Liver (tissue), 3 donors: ENCODE measurements around the gene ADGRV1.

Source experiments
- GABPA ChIP-seq, 2 donors: IDR thresholded peaks in 1 of 2; conservative IDR thresholded peaks in 1 of 2; 2 replicates each; pipeline ENCODE4 v1.6.1; 2016; ENCODE audit warnings: antibody characterized with exemption in 2 of 2, mild to moderate bottlenecking in 1 of 2, moderate library complexity in 1 of 2
- HNF4A ChIP-seq, 2 donors: conservative IDR thresholded peaks; 2 replicates each; pipeline ENCODE4 v1.6.1; 2016; ENCODE audit warnings: antibody characterized with exemption in 2 of 2, mild to moderate bottlenecking in 2 of 2
- RAD21 ChIP-seq, 2 donors: IDR thresholded peaks; 2 replicates each; pipeline ENCODE4 v1.6.1; 2016; ENCODE audit warnings: antibody characterized with exemption in 2 of 2, mild to moderate bottlenecking in 2 of 2
- TF ChIP-seq, protein P1 (sequence below): IDR thresholded peaks from 2 replicates; pipeline ENCODE4 v1.6.1; 2016; ENCODE audit warnings: antibody characterized with exemption
- TF ChIP-seq, protein P2 (sequence below): fragments of 150-350 bp; IDR thresholded peaks from 2 replicates; pipeline ENCODE4 v1.5.1; 2017; ENCODE audit warnings: improper control_type of control experiment, low read depth, low read length; ENCODE audit not compliant: missing input control
- TF ChIP-seq, protein P3 (sequence below): IDR thresholded peaks from 2 replicates; pipeline ENCODE4 v1.6.1; 2016; ENCODE audit warnings: antibody characterized with exemption
- donor health status: healthy.
- donor health status: healthy.

DNA sequence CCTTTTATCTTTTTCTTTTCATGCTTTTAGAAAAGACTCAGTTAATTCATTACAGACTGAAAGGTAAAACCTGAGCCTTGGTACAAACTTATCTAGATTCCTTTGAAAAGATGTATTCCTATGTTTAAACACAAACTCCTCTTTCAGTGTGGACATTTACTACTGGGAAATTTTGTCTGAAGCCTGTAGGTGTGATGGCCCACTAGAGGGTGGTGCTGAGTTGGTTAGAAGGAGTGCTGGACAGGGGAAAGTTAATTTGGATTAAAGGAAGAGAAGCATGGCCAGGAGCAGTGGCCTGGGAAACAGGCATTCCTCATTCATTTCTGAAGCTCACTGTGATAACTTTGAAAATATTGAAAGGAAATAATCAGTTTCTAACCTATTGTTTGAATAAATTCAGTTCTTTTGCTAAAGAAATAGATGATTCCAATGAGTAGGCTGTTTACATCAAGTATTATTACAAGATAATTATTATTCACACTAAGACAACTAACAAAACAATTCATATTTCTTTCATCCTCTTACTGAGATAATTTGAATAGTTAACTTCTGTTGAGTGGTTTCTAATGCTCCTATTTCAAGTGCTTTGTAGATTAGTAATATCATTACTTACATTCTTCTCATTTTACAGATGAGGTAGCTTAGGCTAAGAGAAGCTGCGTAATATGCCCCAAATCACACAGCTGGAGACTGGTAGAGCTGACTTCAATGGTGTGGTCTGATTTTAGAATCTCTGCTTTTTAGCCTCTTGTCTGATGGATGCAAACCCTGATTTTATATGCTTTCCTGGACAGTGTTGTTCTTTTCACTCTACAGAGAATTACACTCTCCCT is 150.9 kb downstream of the ADGRV1 start:
- TF ChIP-seq, protein P1, sequence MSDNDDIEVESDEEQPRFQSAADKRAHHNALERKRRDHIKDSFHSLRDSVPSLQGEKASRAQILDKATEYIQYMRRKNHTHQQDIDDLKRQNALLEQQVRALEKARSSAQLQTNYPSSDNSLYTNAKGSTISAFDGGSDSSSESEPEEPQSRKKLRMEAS: no peak
- TF ChIP-seq, protein P2, sequence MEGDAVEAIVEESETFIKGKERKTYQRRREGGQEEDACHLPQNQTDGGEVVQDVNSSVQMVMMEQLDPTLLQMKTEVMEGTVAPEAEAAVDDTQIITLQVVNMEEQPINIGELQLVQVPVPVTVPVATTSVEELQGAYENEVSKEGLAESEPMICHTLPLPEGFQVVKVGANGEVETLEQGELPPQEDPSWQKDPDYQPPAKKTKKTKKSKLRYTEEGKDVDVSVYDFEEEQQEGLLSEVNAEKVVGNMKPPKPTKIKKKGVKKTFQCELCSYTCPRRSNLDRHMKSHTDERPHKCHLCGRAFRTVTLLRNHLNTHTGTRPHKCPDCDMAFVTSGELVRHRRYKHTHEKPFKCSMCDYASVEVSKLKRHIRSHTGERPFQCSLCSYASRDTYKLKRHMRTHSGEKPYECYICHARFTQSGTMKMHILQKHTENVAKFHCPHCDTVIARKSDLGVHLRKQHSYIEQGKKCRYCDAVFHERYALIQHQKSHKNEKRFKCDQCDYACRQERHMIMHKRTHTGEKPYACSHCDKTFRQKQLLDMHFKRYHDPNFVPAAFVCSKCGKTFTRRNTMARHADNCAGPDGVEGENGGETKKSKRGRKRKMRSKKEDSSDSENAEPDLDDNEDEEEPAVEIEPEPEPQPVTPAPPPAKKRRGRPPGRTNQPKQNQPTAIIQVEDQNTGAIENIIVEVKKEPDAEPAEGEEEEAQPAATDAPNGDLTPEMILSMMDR: peak; percentile 62
- TF ChIP-seq HNF4A (conservative IDR thresholded peaks at IDR 0.05) (no peak), RAD21 (IDR thresholded peaks at IDR 0.05) (peak; percentile 71 to 83), GABPA (IDR thresholded peaks at IDR 0.05 in 1 of 2, conservative IDR thresholded peaks at IDR 0.05 in 1 of 2) (no peak)
- TF ChIP-seq, protein P3, sequence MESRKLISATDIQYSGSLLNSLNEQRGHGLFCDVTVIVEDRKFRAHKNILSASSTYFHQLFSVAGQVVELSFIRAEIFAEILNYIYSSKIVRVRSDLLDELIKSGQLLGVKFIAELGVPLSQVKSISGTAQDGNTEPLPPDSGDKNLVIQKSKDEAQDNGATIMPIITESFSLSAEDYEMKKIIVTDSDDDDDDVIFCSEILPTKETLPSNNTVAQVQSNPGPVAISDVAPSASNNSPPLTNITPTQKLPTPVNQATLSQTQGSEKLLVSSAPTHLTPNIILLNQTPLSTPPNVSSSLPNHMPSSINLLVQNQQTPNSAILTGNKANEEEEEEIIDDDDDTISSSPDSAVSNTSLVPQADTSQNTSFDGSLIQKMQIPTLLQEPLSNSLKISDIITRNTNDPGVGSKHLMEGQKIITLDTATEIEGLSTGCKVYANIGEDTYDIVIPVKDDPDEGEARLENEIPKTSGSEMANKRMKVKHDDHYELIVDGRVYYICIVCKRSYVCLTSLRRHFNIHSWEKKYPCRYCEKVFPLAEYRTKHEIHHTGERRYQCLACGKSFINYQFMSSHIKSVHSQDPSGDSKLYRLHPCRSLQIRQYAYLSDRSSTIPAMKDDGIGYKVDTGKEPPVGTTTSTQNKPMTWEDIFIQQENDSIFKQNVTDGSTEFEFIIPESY: no peak
